ENCODE measurements around the gene DBR1.

Gene DBR1

GRCh38 chr3:138174421-138175131, at the start of gene DBR1:
Gene DBR1 (minus strand): TSS chr3:138174921. CDS start chr3:138174795, 126 bp downstream.
- Histone ChIP-seq H3K27ac (peak within 1 kb of the TSS; percentile 50 to 92 (median 83)), H3K4me3 (peak within 1 kb of the TSS; percentile 51 to 97 (median 72))

GRCh38 chr3:138222942-138223287, 48.2 kb upstream of the DBR1 start:
- no peak overlapping the region for H3K4me3 ChIP-seq
- no peak overlapping the region for H3K27ac ChIP-seq

GRCh38 chr3:138222131-138222941, 47.6 kb upstream of the DBR1 start:
- Histone ChIP-seq H3K4me3 (no peak overlapping the region), H3K27ac (no peak overlapping the region)

- no peak overlapping the region for H3K4me3 ChIP-seq
- no peak overlapping the region for H3K27ac ChIP-seq
Measured at GRCh38 chr3:138220788-138221187, 46.1 kb upstream of the DBR1 start.

GRCh38 chr3:138220242-138220641, 45.5 kb upstream of the DBR1 start:
- H3K27ac ChIP-seq: no peak overlapping the region

GRCh38 chr3:138219255-138219654, 44.5 kb upstream of the DBR1 start:
- H3K4me3 ChIP-seq: no peak overlapping the region
- H3K27ac ChIP-seq: no peak overlapping the region

More at GRCh38 chr3:138220242-138220641, 45.5 kb upstream of the DBR1 start:
- H3K4me3 ChIP-seq: no peak overlapping the region

- H3K27ac ChIP-seq: no peak overlapping the region
- no peak overlapping the region for H3K4me3 ChIP-seq
Measured at GRCh38 chr3:138213398-138214085, 38.8 kb upstream of the DBR1 start.

GRCh38 chr3:138210528-138210927, 35.8 kb upstream of the DBR1 start:
- H3K4me3 ChIP-seq: no peak overlapping the region

GRCh38 chr3:138206196-138206595, 31.5 kb upstream of the DBR1 start:
- no peak overlapping the region for H3K27ac ChIP-seq
- no peak overlapping the region for H3K4me3 ChIP-seq

More at GRCh38 chr3:138210528-138210927, 35.8 kb upstream of the DBR1 start:
- H3K27ac ChIP-seq: no peak overlapping the region

- H3K4me3 ChIP-seq: no peak overlapping the region
Measured at GRCh38 chr3:138205527-138205926, 30.8 kb upstream of the DBR1 start.

GRCh38 chr3:138203938-138204337, 29.2 kb upstream of the DBR1 start:
- Histone ChIP-seq H3K4me3 (no peak overlapping the region), H3K27ac (no peak overlapping the region)

More at GRCh38 chr3:138205527-138205926, 30.8 kb upstream of the DBR1 start:
- H3K27ac ChIP-seq: no peak overlapping the region

GRCh38 chr3:138202945-138203701, 28.4 kb upstream of the DBR1 start:
- Histone ChIP-seq H3K27ac (no peak overlapping the region), H3K4me3 (no peak overlapping the region)

GRCh38 chr3:138200424-138200823, 25.7 kb upstream of the DBR1 start:
- Histone ChIP-seq H3K27ac (no peak overlapping the region), H3K4me3 (no peak overlapping the region)

GRCh38 chr3:138199851-138200250, 25.1 kb upstream of the DBR1 start:
- Histone ChIP-seq H3K4me3 (no peak overlapping the region), H3K27ac (no peak overlapping the region)

GRCh38 chr3:138197524-138197923, 22.8 kb upstream of the DBR1 start:
- no peak overlapping the region for H3K27ac ChIP-seq
- H3K4me3 ChIP-seq: no peak overlapping the region

GRCh38 chr3:138197058-138197457, 22.3 kb upstream of the DBR1 start:
- Histone ChIP-seq H3K27ac (no peak overlapping the region), H3K4me3 (no peak overlapping the region)

GRCh38 chr3:138196023-138196422, 21.3 kb upstream of the DBR1 start:
- Histone ChIP-seq H3K4me3 (no peak overlapping the region), H3K27ac (no peak overlapping the region)

- Histone ChIP-seq H3K27ac (no peak overlapping the region), H3K4me3 (no peak overlapping the region)
Measured at GRCh38 chr3:138195481-138195880, 20.8 kb upstream of the DBR1 start.

- Histone ChIP-seq H3K27ac (peak overlapping the region; percentile 84 to 99 (median 96)), H3K4me3 (peak overlapping the region; percentile 68 to 98 (median 95))
Measured at GRCh38 chr3:138188013-138188730, 13.5 kb upstream of the DBR1 start.
